NCI-H524 treated with DMSO at 0.1 percent for 48 hours (cell line): ENCODE data around the gene GAL3ST3.
"Not testable (repeated sequence)": the region's sequence is repeated elsewhere in the genome, so short reads cannot be mapped to it uniquely, and the experiment has no call there.

Source experiments
- DNase-seq: peaks from one replicate; lab custom pipeline; 2025; lab: John Stamatoyannopoulos, UW

The GAL3ST3 gene

GRCh38 chr11:66048547-66049323, at the start of gene GAL3ST3:
Gene GAL3ST3, minus strand, starts transcription at chr11:66049161. Its CDS starts 3,746 bp downstream, at chr11:66045415.
- DNase-seq, result no peak

- DNase-seq, result not testable (repeated sequence)
Measured at GRCh38 chr11:66092125-66092524, 43.2 kb upstream of the GAL3ST3 start.

GRCh38 chr11:66090288-66090687, 41.3 kb upstream of the GAL3ST3 start:
- no peak for DNase-seq

GRCh38 chr11:66089067-66089466, 40.1 kb upstream of the GAL3ST3 start:
- no peak for DNase-seq

GRCh38 chr11:66087148-66087908, 38.4 kb upstream of the GAL3ST3 start:
- no peak for DNase-seq

- no peak for DNase-seq
Measured at GRCh38 chr11:66084821-66085475, 36.0 kb upstream of the GAL3ST3 start.

- no peak for DNase-seq
Measured at GRCh38 chr11:66083767-66084166, 34.8 kb upstream of the GAL3ST3 start.

- DNase-seq, result peak; percentile 47
Measured at GRCh38 chr11:66082946-66083698, 34.2 kb upstream of the GAL3ST3 start.

- DNase-seq, result no peak
Measured at GRCh38 chr11:66081505-66081904, 32.5 kb upstream of the GAL3ST3 start.

- no peak for DNase-seq
Measured at GRCh38 chr11:66080055-66080817, 31.3 kb upstream of the GAL3ST3 start.

GRCh38 chr11:66078949-66079348, 30.0 kb upstream of the GAL3ST3 start:
- DNase-seq, result not testable (repeated sequence)

- DNase-seq, result no peak
Measured at GRCh38 chr11:66077927-66078326, 29.0 kb upstream of the GAL3ST3 start.

GRCh38 chr11:66076561-66076960, 27.6 kb upstream of the GAL3ST3 start:
- no peak for DNase-seq

GRCh38 chr11:66075273-66075672, 26.3 kb upstream of the GAL3ST3 start:
- DNase-seq, result no peak

- no peak for DNase-seq
Measured at GRCh38 chr11:66073669-66074068, 24.7 kb upstream of the GAL3ST3 start.

GRCh38 chr11:66072518-66072917, 23.6 kb upstream of the GAL3ST3 start:
- no peak for DNase-seq

- no peak for DNase-seq
Measured at GRCh38 chr11:66072081-66072480, 23.1 kb upstream of the GAL3ST3 start.

- no peak for DNase-seq
Measured at GRCh38 chr11:66071381-66071801, 22.4 kb upstream of the GAL3ST3 start.

- no peak for DNase-seq
Measured at GRCh38 chr11:66070604-66071380, 21.8 kb upstream of the GAL3ST3 start.
